Large intestine (tissue), 3 donors: Measurements from ENCODE around the gene TSSK6. TPM values are rescaled to one million over a fixed set of nuclear protein-coding genes. Genes with fewer than 3 reads are reported as not detected.

Experiments
- DNase-seq, 2 donors: peaks; one replicate each; pipeline versions ENCODE4 v3.0.0 to v3.0.0-alpha.2; 2013
- H3K27ac ChIP-seq: one replicate; pipeline ENCODE4 v1.5.1; 2013; ENCODE audit warnings: low read length
- H3K27me3 ChIP-seq: 2 replicates; pipeline ENCODE4 v1.6.1; 2013; ENCODE audit warnings: low read length; ENCODE audit not compliant: control insufficient read depth, insufficient read depth
- H3K36me3 ChIP-seq: 2 replicates; pipeline ENCODE4 v1.6.1; 2013; ENCODE audit warnings: low read length; ENCODE audit not compliant: control insufficient read depth, insufficient read depth
- H3K4me1 ChIP-seq: one replicate; pipeline ENCODE4 v1.6.1; 2013; ENCODE audit warnings: low read length; ENCODE audit not compliant: control insufficient read depth, insufficient read depth
- H3K4me3 ChIP-seq: one replicate; pipeline ENCODE4 v1.5.1; 2013; ENCODE audit warnings: low read length
- H3K9me3 ChIP-seq: one replicate; pipeline ENCODE4 v1.6.1; 2013; ENCODE audit warnings: mild to moderate bottlenecking, low read depth, low read length, moderate library complexity; ENCODE audit not compliant: control insufficient read depth
- WGBS: methylation state at CpG from one replicate; pipeline ENCODE4 v1.1.5; 2013; ENCODE audit warnings: low lambda C conversion rate; ENCODE audit not compliant: insufficient coverage; 5-methylcytosine and 5-hydroxymethylcytosine counted together
- polyA plus RNA-seq: library from polyadenylated mRNA; unstranded; fragments of 120-200 nt; gene quantifications from one replicate; pipeline ENCODE4 v1.2.1, GENCODE V29; 2013

Gene TSSK6
- polyA plus RNA-seq, 1 donor = 1.2 TPM

DNA sequence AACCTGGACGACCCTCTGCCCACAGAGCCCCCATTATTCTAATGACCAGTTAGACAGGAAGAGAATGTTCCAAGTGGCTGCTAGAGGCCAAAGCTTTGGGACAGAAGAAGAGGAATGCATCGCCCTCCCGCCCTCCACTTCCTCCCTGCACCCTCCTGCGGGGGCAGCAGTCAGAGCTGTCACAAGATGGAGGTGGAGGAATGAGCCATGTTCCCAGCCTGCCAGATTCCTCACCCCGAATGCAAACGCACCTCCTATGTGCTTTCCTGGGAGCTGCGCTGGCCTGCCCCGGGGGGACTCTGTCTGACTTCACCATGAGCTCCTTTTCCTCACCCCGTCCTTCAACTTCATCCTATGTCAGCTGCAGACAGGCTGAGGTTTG lies 15.1 kb upstream of the TSSK6 start:
- H3K4me1 ChIP-seq = no peaks in the 10 kb centered on the region
- H3K4me3 ChIP-seq = no peak overlapping the region
- H3K36me3 ChIP-seq = peaks cover 37% of the 10 kb centered on the region
- no peak overlapping the region for H3K27ac ChIP-seq
- H3K9me3 ChIP-seq = no peaks in the 10 kb centered on the region
- no peak for DNase-seq
- no peaks in the 10 kb centered on the region for H3K27me3 ChIP-seq
- whole genome bisulfite sequencing = no CpG with 5 or more reads among the region's 9 CpGs

DNA sequence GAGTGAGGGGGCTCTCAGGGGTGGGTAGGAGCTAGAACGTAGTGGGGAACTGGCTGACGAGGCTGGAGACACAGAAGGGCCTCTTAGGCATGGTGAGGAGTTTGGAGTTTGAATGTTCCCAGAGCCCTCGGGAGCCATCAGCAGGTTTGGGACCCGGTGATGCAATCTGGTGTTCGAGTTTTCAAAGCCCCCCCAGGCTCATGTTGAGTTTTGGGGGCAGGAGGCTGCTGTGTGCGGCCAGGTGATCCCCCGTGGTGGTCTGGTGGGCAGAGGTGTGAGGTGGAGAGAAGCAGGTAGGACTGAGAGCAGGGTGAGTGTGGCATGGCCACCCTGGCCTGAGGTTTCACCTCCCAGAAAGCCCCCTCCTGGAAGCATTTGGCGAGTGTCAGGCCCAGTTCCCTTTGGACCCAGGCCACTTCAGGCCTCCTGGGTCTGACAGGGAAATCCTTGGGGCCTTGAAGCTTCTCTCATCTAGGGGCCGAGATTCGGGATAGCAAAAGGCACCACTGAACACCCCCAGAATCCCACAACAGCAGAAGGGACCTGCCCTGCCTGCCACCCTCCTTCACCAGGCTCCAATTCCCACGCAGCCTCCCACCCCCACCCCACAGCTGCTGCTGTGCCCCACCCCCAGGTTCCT lies 14.6 kb upstream of the TSSK6 start:
- Histone ChIP-seq H3K27me3 (no peaks in the 10 kb centered on the region), H3K36me3 (peaks cover 42% of the 10 kb centered on the region), H3K9me3 (no peaks in the 10 kb centered on the region), H3K27ac (no peak overlapping the region), H3K4me1 (no peaks in the 10 kb centered on the region), H3K4me3 (no peak overlapping the region)
- WGBS = no CpG with 5 or more reads among the region's 11 CpGs
- DNase-seq = no peak

DNA sequence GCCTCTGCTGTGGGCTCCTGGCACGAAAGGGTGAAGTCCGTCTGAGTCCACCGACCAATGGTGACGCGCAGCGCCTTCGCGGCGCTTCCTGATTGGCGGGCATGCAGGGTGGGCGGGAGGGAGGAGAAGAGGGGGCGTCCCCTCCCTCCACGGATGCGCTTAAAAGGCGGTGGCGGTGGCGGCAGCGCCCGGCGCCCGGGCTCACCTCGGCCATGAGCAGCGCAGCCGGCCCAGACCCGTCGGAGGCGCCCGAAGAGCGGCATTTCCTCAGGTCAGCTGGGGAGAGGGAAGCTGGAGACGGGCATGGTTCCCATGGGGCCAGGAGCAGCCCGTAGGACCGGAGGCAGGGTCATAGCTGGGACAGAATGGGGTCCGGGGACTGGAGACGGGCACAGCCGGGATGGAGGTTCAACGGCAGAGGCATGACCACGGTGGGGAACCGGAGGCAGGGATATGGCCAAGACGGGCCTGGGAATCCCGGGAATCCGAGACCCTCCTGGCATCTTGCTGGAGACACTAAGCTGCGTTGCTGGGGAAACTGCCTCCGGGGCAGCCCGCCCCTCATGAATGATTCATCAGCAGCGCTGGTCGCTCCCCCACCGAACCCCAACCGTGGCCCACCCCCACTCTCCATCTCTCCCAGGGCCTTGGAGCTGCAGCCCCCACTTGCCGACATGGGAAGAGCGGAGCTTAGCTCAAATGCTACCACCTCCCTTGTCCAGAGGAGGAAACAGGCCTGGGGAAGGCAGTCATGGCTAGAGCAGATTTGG lies 13.6 kb upstream of the TSSK6 start, which contains the start of gene YJEFN3:
Gene YJEFN3, plus strand, starts transcription at position 191 of the 770 bp plus-strand sequence. Its CDS starts 22 bp downstream, at position 213.
- no peak within 1 kb of the TSS for H3K27ac ChIP-seq
- no peaks in the 10 kb centered on the region for H3K27me3 ChIP-seq
- no peaks in the 10 kb centered on the region for H3K9me3 ChIP-seq
- peaks cover 46% of the 10 kb centered on the region for H3K36me3 ChIP-seq
- WGBS = 70% methylated on average over 2 of the region's 50 CpGs
- DNase-seq = peak in 1 of 2 donors; percentile 35
- H3K4me1 ChIP-seq = no peaks in the 10 kb centered on the region
- no peak within 1 kb of the TSS for H3K4me3 ChIP-seq

DNA sequence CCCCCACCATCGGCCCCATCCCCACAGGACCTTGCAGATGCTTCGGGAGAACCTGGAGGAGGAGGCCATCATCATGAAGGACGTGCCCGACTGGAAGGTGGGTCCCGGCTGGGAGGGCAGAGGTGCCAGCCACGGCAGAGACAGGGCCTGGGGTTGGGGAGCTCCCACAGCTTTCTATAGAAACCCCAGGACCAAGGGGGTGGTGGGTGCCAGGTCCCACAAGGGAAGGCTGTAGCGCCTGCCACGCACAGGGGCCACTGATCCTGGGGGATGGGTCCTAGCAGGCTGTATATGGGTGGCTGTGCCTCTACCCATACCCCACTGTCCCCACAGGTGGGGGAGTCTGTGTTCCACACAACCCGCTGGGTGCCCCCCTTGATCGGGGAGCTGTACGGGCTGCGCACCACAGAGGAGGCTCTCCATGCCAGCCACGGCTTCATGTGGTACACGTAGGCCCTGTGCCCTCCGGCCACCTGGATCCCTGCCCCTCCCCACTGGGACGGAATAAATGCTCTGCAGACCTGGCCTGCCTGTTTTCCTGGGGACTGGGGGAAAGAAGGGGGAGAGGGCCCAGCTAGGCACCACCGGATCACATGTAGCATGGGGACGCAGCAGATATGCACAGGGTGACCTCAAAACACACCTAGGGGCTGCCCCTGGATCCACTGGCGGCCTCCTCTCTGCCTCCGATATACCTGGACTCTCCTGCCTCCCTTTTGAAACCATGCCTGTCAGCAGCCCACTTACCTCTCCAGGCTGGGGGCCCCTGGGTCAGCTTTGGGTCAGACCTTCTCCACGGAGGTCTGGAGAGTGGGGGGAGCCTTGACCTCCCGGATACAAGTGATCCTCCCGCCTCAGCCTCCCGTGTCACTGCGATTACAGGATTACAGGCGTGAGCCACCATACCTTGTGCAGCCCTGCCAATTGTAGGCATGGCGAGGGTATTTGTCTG lies 12.6 kb upstream of the TSSK6 start:
- no peaks in the 10 kb centered on the region for H3K4me1 ChIP-seq
- WGBS = no CpG with 5 or more reads among the region's 27 CpGs

DNA sequence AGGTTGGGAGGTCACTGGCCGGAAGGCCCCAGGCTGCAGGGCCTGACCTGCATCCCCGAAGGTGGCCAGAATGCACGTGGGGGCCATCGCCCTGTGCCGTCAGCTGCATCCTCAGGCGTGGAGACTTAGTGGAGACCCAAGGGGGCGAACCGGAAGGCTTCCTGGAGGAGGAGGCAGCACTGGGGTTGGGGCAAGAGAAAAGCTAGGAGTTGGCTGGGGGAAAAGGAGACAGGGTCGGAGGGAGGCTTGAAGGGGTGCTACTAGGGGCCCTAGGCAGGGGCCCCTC lies 12.0 kb upstream of the TSSK6 start:
- Histone ChIP-seq H3K27ac (no peak overlapping the region), H3K27me3 (no peaks in the 10 kb centered on the region), H3K4me3 (no peak overlapping the region), H3K4me1 (no peaks in the 10 kb centered on the region), H3K9me3 (no peaks in the 10 kb centered on the region), H3K36me3 (peaks cover 52% of the 10 kb centered on the region)
- no CpG with 5 or more reads among the region's 9 CpGs for WGBS
- DNase-seq = no peak

More for the DNA sequence above, 12.6 kb upstream of the TSSK6 start:
- DNase-seq = no peak
- Histone ChIP-seq H3K27me3 (no peaks in the 10 kb centered on the region), H3K36me3 (peaks cover 51% of the 10 kb centered on the region), H3K27ac (no peak overlapping the region), H3K4me3 (no peak overlapping the region), H3K9me3 (no peaks in the 10 kb centered on the region)

- WGBS = no CpG with 5 or more reads among the region's 28 CpGs
- Histone ChIP-seq H3K4me3 (no peak overlapping the region), H3K36me3 (peaks cover 52% of the 10 kb centered on the region), H3K27me3 (no peaks in the 10 kb centered on the region), H3K27ac (no peak overlapping the region), H3K4me1 (no peaks in the 10 kb centered on the region), H3K9me3 (no peaks in the 10 kb centered on the region)
- DNase-seq = no peak
These were observed 11.4 kb upstream of the TSSK6 start for GRCh38 chr19:19526581-19527370.

DNA sequence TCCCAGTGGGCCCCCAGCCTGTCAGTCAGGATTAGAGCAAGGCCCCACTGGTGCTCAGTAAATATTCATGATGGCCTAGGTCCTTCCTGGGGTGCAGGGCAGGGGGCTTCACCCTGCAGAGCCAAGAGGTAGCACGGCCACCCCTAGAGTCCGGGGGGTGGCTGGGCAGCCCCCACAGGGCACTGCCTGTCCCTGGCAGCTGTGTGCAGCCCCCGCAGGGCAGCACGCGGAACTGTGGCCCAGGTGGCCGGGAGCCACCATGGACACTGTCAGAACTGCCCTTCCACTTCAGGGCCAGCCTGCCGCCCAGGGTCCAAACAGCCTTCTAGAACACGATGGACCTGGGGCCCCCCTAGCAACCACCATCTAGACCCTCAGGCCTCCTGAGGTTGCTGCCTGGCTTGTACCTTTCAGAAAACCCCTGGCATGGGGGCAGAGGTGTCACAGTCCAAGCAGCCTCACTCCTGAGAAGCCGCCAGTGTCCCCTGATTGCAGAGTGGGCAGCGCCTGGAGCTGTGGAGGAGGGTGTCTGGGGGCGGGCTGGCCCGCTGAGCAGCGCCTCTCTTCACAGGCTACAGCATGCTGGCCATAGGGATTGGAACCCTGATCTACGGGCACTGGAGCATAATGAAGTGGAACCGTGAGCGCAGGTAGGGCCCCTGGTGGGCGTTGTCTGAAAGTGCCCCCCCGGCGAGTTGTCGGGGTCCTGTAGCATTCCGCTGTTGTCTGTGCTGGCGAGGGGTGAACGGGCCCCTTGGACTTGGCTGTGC lies 10.4 kb upstream of the TSSK6 start:
- no peaks in the 10 kb centered on the region for H3K27me3 ChIP-seq
- DNase-seq = no peak
- WGBS = no CpG with 5 or more reads among the region's 23 CpGs
- no peaks in the 10 kb centered on the region for H3K9me3 ChIP-seq
- H3K36me3 ChIP-seq = peaks cover 49% of the 10 kb centered on the region
- H3K4me1 ChIP-seq = no peaks in the 10 kb centered on the region
- no peak overlapping the region for H3K4me3 ChIP-seq
- no peak overlapping the region for H3K27ac ChIP-seq

DNA sequence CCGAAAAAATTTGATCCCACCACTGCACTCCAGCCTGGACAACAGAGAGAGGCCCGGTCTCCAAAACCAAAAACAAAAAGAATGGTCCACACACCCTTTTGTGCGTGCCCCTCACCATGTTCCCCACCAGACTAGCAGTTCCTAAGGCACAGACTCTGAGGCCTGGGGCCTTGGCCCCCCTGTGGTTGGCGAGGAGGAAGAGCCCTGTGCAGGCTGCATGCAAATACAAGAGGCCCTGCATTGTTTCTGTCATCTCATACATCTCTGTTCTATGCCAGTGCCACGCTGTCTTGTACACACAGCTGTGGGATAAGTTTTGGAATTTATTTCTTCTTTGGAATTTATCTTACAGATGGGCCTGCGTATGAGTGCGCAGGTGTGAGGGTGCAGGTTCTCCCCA lies 8.7 kb upstream of the TSSK6 start:
- whole genome bisulfite sequencing = no CpG with 5 or more reads among the region's 7 CpGs
- H3K9me3 ChIP-seq = no peaks in the 10 kb centered on the region
- H3K27ac ChIP-seq = no peak overlapping the region
- peaks cover 57% of the 10 kb centered on the region for H3K36me3 ChIP-seq
- no peaks in the 10 kb centered on the region for H3K4me1 ChIP-seq
- H3K27me3 ChIP-seq = no peaks in the 10 kb centered on the region
- DNase-seq = no peak
- no peak overlapping the region for H3K4me3 ChIP-seq

DNA sequence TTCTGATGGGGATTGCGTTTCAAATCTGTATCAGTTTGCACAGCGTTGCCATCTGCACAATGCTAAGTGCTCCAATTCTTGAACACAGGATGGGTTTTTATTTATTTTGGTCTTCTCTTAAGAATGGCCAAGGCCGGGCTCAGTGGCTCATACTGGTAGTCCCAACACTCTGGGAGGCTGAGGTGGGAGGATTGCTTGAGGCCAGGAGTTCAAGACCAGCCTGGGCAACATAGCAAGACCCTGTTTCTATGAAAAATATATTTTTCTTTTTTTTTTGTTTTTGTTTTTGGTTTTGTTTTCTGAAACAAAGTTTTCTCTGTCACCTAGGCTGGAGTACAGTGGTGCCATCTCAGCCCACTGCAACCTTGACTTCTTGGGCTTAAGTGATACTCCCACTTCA lies 7.8 kb upstream of the TSSK6 start:
- Histone ChIP-seq H3K36me3 (peaks cover 55% of the 10 kb centered on the region), H3K27me3 (no peaks in the 10 kb centered on the region), H3K27ac (no peak overlapping the region), H3K4me3 (no peak overlapping the region), H3K4me1 (no peaks in the 10 kb centered on the region), H3K9me3 (no peaks in the 10 kb centered on the region)
- WGBS = no CpG with 5 or more reads among the region's 3 CpGs
- DNase-seq = no peak
